ENCODE results near the gene PCDH18.
A peak's percentile ranks its signal among the peaks of the same experiment; 100 is the strongest.

- TF ChIP-seq CTCF (conservative IDR thresholded peaks at IDR 0.05; ENCODE audit: low read depth in 2 of 2), result no peak
- peak; percentile 74 for TF ChIP-seq NANOG (IDR thresholded peaks at IDR 0.05; ENCODE audit: borderline replicate concordance)
- peak; percentile 96 for TF ChIP-seq ZNF462 (CRISPR knock-in tag; IDR thresholded peaks at IDR 0.05)
- no peak for TF ChIP-seq EZH2phosphoT487 (IDR thresholded peaks at IDR 0.05; ENCODE audit: unreplicated experiment)
- 0 out of 2 replicates have a peak, but pooled peaks have one; percentile 20 for TF ChIP-seq POLR2AphosphoS5 (IDR thresholded peaks at IDR 0.05; ENCODE audit: low read depth)
- TF ChIP-seq ZNF114 (CRISPR knock-in tag; IDR thresholded peaks at IDR 0.05), result peak; percentile 80; the same call in 1 of the 2 replicates
Observed at GRCh38 chr4:137543198-137543597, 10.9 kb upstream of the PCDH18 start.
